ENCODE data around the gene TSPEAR.

- no peak for TF ChIP-seq GATA2 (CRISPR knock-in tag; IDR thresholded peaks at IDR 0.05)
- TF ChIP-seq SAP30 (IDR thresholded peaks at IDR 0.05; ENCODE audit: borderline replicate concordance, insufficient read depth, low read depth, low read length, poor library complexity, severe bottlenecking): no peak
- no peak for TF ChIP-seq NRF1 (conservative IDR thresholded peaks at IDR 0.05 in 1 of 2, IDR thresholded peaks at IDR 0.05 in 1 of 2)
- no peak for TF ChIP-seq MED1 (CRISPR knock-in tag; IDR thresholded peaks at IDR 0.05; ENCODE audit: borderline replicate concordance)
These were observed 190.8 kb downstream of the TSPEAR start for GRCh38 chr21:44520326-44521300.
